ENCODE results near the gene CCNL1. TPM values are rescaled to one million over a fixed set of nuclear protein-coding genes. Genes with fewer than 3 reads are reported as not detected.

The CCNL1 gene
- polyA plus RNA-seq, 1 donor from 2014 or later = 186 TPM

- Histone ChIP-seq H3K9ac (ENCODE audit: low read length) (no peak overlapping the region), H3K27ac (ENCODE audit: low read length) (no peak overlapping the region), H2AFZ (ENCODE audit: low read depth, low read length) (no peak overlapping the region), H3K9me2 (ENCODE audit: insufficient read depth, low read length) (no peaks in the 10 kb centered on the region), H3K27me3 (ENCODE audit: insufficient read depth, low read depth, low read length) (no peaks in the 10 kb centered on the region), H3K4me3 (ENCODE audit: low read length) (no peak overlapping the region), H3F3A (ENCODE audit: insufficient read depth, low read length, poor library complexity, severe bottlenecking) (peaks cover 5% of the 10 kb centered on the region), H3K4me2 (ENCODE audit: low read length) (no peak overlapping the region), H4K20me1 (ENCODE audit: insufficient read depth) (peaks cover 9% of the 10 kb centered on the region), H3K36me3 (ENCODE audit: insufficient read depth, low read length) (peaks cover 33% of the 10 kb centered on the region), H3K9me3 (ENCODE audit: low read length) (no peaks in the 10 kb centered on the region), H3K79me2 (replicated peaks; ENCODE audit: insufficient read depth, low read length) (peaks cover 56% of the 10 kb centered on the region)
- TF ChIP-seq TAF1 (IDR thresholded peaks at IDR 0.05; ENCODE audit: low read depth) (no peak), POLR2AphosphoS5 (IDR thresholded peaks at IDR 0.05) (no peak), REST (IDR thresholded peaks at IDR 0.05; ENCODE audit: borderline replicate concordance) (no peak), EP300 (conservative IDR thresholded peaks at IDR 0.05; ENCODE audit: poor library complexity, severe bottlenecking) (no peak), CTCF (IDR thresholded peaks at IDR 0.05; ENCODE audit: poor library complexity, severe bottlenecking) (no peak), SMC3 (conservative IDR thresholded peaks at IDR 0.05; ENCODE audit: poor library complexity) (no peak), RAD21 (conservative IDR thresholded peaks at IDR 0.05) (no peak), EZH2 (IDR thresholded peaks at IDR 0.05; ENCODE audit: borderline replicate concordance, insufficient read depth, low read length, poor library complexity, severe bottlenecking) (no peak), MXI1 (conservative IDR thresholded peaks at IDR 0.05; ENCODE audit: poor library complexity, severe bottlenecking) (no peak)
Measured at GRCh38 chr3:157152930-157153329, 7.0 kb downstream of the CCNL1 start.

- Histone ChIP-seq H4K20me1 (ENCODE audit: insufficient read depth) (peaks cover 8% of the 10 kb centered on the region), H3K4me2 (ENCODE audit: low read length) (no peak overlapping the region), H3K36me3 (ENCODE audit: insufficient read depth, low read length) (peaks cover 33% of the 10 kb centered on the region)
Measured at GRCh38 chr3:157152438-157152837, 7.5 kb downstream of the CCNL1 start.

More at GRCh38 chr3:157152438-157152837, 7.5 kb downstream of the CCNL1 start:
- Histone ChIP-seq H3K9me2 (ENCODE audit: insufficient read depth, low read length) (no peaks in the 10 kb centered on the region), H3K79me2 (replicated peaks; ENCODE audit: insufficient read depth, low read length) (peaks cover 51% of the 10 kb centered on the region), H3K9me3 (ENCODE audit: low read length) (no peaks in the 10 kb centered on the region), H3K9ac (ENCODE audit: low read length) (no peak overlapping the region), H3K4me3 (ENCODE audit: low read length) (no peak overlapping the region), H3F3A (ENCODE audit: insufficient read depth, low read length, poor library complexity, severe bottlenecking) (peaks cover 5% of the 10 kb centered on the region), H3K27me3 (ENCODE audit: insufficient read depth, low read depth, low read length) (no peaks in the 10 kb centered on the region), H2AFZ (ENCODE audit: low read depth, low read length) (no peak overlapping the region), H3K27ac (ENCODE audit: low read length) (no peak overlapping the region)
- TF ChIP-seq CTCF (IDR thresholded peaks at IDR 0.05; ENCODE audit: poor library complexity, severe bottlenecking) = no peak
- no peak for TF ChIP-seq MXI1 (conservative IDR thresholded peaks at IDR 0.05; ENCODE audit: poor library complexity, severe bottlenecking)
- TF ChIP-seq EP300 (conservative IDR thresholded peaks at IDR 0.05; ENCODE audit: poor library complexity, severe bottlenecking) = no peak
- TF ChIP-seq SMC3 (conservative IDR thresholded peaks at IDR 0.05; ENCODE audit: poor library complexity) = no peak
- no peak for TF ChIP-seq TAF1 (IDR thresholded peaks at IDR 0.05; ENCODE audit: low read depth)
- TF ChIP-seq EZH2 (IDR thresholded peaks at IDR 0.05; ENCODE audit: borderline replicate concordance, insufficient read depth, low read length, poor library complexity, severe bottlenecking) = no peak
- TF ChIP-seq RAD21 (conservative IDR thresholded peaks at IDR 0.05) = no peak
- no peak for TF ChIP-seq POLR2AphosphoS5 (IDR thresholded peaks at IDR 0.05)
- TF ChIP-seq REST (IDR thresholded peaks at IDR 0.05; ENCODE audit: borderline replicate concordance) = no peak
